ENCODE measurements around the gene MEGF11.
A peak's percentile ranks its signal among the peaks of the same experiment; 100 is the strongest.

Gene MEGF11

DNA sequence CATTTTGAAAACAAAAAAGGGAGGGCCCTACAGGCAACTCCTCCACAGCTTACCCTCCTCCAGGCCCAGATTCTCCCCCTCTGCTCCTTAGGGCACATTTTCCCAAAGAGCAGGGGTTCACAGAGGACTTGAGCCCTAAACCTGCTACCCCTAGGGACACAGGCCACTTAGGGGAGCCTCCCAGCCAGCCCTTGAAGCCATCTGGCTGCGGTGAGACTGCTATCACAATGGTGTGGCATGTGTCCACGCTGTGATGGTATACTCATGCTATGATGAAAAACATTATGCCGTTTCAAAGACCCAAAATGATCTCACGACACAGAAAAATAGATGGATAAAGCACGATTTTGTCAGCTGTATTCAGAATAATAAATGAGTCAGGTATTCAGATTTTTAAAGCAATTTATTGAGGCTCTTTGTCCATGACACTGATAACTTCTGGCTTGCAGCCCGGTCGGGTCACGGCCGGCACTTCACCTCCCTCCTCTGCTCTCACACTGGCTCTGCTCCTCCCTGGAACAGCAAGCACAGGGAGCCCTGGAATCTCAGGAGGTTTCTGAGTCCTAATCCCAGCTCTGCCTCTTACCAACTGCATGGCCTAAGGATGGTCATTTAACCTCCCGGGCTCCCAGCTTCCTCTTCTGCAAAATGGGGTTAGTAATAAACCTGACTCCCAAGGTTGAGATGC, 115.3 kb downstream of the MEGF11 start:
- no peak for DNase-seq

DNA sequence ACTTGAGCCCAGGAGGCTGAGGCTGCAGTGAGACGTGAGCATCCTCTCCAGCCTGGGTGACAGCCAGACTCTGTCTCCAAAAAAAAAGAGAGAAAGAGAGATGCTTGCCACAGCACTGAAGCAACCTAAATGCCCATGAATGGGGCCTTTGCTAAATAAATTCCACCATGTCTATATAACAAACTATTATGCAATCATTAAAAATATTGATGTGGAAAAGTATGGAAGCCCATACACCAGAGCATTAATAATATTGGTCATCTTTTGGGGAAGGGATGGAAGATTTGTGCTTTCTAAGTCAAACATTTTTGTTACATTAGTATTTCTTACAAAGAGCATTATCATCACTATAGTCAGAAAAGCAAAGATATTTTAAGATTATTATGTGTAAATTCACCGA, 116.6 kb downstream of the MEGF11 start:
- DNase-seq: no peak

DNA sequence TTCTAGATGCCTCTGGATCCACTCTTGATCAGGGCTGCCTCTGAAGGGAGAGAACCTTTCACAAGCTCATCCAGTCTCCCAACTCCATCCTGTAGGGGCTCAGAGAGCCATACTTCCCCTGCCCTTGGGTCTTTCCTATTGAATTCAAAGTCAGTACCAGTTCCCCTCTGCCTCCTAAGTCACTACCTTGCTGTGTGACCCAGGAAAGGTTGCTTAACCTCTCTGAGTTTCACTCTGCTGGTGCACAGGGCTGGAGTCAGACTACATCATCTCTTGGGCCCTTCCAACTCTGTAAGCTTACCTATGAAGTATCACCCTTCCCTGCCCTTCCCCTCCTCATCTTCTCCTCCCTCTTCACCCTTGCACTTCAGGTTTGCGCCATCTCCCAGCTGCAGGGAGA, 117.9 kb downstream of the MEGF11 start:
- no peak for DNase-seq

- DNase-seq: no peak
These were observed 119.3 kb downstream of the MEGF11 start for GRCh38 chr15:66134284-66134683.

GRCh38 chr15:66133247-66133885, 120.2 kb downstream of the MEGF11 start:
- no peak for DNase-seq

DNA sequence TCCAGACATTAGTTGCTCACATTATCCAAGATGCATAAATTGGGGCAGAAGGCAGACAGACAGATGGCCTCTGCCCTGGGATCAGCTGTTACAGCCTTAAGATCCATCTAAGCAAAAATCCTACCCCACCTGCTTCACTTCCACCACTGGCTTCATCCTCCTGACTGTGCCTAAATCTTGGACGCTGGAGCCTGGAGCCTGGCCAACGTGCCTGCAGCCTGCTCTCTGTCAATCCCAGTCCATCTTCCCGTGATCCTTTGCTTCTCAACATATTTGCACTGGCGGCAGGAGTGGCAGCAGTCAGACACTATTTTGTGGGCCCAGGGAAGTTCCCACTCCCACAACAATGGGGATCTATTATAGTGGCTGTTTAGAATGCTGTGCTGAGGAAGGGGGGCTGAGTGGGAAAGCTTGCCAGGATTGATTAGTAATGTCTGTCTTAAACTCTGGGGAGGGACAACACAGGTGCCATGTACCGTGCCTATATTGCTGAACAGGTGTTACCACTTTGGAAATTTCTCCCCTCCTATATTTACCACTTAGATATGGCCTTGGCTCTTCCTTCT, 121.2 kb downstream of the MEGF11 start:
- no peak for DNase-seq

DNA sequence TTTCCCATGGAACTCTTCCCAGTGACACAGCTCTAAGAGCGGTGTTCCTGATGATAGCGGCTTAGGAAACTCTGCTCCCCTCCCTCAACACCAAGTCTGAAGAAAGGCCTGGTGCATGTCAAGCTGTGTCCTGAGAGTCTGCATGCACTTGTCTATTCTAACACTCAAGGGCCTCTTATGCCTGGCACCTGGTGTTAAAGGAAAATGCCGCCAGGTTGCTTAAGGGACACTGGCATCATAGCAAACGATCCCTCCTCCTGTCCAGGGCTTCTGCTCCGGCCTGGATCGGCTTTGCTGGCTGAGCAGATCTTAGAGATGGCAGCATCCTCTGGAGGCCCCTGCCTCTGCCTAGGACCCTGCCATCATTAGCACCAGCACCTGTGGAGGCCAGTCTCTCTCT, 121.7 kb downstream of the MEGF11 start:
- DNase-seq: no peak

- DNase-seq: no peak
These were observed 122.3 kb downstream of the MEGF11 start for GRCh38 chr15:66131200-66131599.

DNA sequence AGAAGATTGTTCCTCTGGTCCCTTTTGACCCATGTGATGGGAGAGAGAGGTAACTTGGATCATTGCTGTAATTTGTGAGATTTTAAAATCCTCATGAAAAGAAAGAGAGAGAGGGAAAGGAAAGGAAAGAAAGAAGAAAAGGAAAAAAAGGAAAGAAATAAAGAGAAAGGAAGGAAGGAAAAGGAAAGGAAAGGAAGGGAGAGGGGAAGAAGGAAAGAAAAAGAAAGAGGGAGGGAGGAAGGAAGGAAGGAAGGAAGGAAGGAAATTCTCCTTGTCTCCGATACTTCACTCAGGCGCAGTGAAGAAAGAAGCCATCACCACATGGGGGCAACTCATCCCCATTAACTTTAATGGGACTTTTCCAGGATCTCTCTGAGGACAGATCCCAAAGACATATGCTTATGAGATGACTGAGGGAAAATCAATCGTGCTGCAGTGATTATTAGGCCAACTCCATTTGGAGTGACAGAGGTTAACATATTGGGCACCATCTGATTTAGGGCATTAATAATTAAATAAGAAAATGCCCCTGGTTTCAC, 123.0 kb downstream of the MEGF11 start:
- no peak for DNase-seq

DNA sequence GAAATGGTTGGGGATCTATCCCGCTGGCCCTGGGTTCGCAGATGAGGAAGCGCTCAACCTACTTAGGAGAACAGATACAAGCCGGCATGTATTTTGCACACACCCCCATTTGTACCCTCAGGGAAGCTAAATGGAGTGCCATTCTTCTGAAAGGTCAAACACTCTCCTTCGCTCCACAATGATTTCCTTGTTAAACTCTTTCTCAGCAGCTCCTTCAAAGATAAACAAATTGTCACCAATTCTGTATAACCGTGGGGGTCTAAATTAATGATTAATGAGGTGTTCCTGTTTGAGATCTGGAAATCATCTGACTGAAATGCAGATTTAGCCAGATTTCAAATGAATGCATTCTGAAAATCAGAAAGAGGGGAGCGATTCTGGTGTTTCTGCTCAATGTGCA, 124.0 kb downstream of the MEGF11 start:
- no peak for DNase-seq

- no peak for DNase-seq
These were observed 125.4 kb downstream of the MEGF11 start for GRCh38 chr15:66128116-66128680.

- no peak for DNase-seq
These were observed 127.1 kb downstream of the MEGF11 start for GRCh38 chr15:66126456-66126855.

- no peak for DNase-seq
These were observed 127.5 kb downstream of the MEGF11 start for GRCh38 chr15:66126031-66126441.

DNA sequence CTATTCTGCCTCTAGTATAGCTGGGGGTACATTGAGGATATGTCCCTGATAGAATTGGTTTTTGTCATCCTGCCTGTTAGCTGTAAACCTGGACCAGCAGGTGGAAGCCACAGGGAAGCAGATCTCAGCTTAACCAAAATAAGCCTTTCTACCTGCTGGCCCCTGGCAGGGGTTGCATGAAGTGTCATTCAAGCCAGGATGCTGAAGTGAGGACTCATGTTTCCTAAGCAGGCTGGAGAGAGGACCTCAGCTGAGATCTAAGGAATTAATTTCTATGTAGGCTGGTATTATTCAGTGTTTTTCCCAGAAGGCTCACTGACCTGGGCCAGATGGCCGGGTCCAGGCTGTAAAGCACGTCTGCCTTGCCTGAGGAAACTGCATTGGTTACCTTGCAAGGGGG, 128.9 kb downstream of the MEGF11 start:
- no peak for DNase-seq

GRCh38 chr15:66123799-66124198, 129.8 kb downstream of the MEGF11 start:
- DNase-seq: no peak

DNA sequence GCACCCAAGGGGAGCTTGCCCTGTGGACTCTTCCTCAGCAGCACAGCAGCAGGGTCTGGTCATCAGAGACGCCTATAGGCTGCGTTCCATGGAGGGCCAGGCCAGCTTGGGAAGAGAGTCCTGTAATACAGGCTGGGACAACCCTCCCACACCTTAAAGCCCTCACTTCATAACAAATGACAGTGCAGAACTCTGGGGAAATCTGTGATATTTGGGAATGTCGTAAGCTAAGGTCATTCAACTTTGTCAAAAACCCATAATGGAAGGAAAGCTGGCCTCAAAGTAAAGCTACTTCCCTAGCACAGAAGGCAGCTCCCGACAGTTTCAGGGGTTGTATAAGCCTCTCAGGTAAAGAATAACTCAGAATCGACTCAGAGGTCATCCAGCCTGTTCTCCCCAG, 133.1 kb downstream of the MEGF11 start:
- DNase-seq: no peak

- no peak for DNase-seq
These were observed 135.7 kb downstream of the MEGF11 start for GRCh38 chr15:66117841-66118240.

GRCh38 chr15:66115568-66116206, 137.9 kb downstream of the MEGF11 start:
- peak in 1 of 2 donors; percentile 4 for DNase-seq

GRCh38 chr15:66114863-66115425, 138.6 kb downstream of the MEGF11 start:
- DNase-seq: no peak

DNA sequence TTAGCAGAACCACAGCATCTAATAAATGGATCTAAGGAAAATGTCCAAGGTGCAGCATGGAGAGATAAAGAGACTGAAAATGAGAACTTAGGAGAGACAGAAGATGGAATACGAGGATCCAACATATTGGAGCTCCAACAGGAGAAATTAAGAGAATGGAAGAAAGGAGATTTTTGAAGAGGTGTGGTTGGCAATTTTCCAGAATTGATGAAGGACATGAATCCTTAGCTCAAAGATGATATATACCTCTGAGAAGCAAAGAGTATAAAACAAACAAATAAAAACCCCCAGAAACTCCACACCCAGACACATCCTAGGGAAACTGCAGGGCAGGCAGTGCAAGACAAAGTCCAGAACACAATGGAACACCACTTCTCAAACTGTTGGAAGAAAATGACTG, 141.2 kb downstream of the MEGF11 start:
- DNase-seq: no peak

DNA sequence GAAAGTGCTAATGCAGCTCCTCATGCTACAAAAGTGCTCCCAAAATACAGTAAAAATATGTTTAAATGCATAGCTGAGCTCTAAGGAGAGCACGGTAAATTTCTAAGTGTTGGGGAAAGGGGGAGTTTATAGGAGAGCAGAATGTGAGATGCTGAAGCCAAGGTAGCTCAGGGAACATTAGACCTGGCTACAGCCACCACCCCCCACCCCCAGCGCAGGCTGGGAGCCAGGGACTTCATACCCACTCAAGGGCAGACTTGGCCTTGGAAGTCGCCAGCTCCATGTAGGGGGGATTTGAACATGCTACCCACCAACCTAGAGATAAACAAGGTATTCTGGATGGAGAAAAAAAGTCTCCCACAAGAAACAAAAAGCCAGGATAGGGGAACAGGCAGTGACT, 142.2 kb downstream of the MEGF11 start:
- DNase-seq: no peak

GRCh38 chr15:66110864-66111263, 142.7 kb downstream of the MEGF11 start:
- DNase-seq: no peak

GRCh38 chr15:66109826-66110225, 143.7 kb downstream of the MEGF11 start:
- no peak for DNase-seq
